Measurements from ENCODE around the gene RORC.

Gene RORC

GRCh38 chr1:151847867-151848596, 16.4 kb upstream of the RORC start:
- DNase-seq: no peak

- no peak for DNase-seq
Measured at GRCh38 chr1:151846686-151847237, 15.2 kb upstream of the RORC start.

GRCh38 chr1:151846062-151846568, 14.5 kb upstream of the RORC start:
- no peak for DNase-seq

GRCh38 chr1:151843398-151843797, 11.8 kb upstream of the RORC start:
- DNase-seq: no peak

- no peak for DNase-seq
Measured at GRCh38 chr1:151841141-151841540, 9.5 kb upstream of the RORC start.

GRCh38 chr1:151840421-151840820, 8.8 kb upstream of the RORC start:
- DNase-seq: no peak

GRCh38 chr1:151839457-151840403, 8.1 kb upstream of the RORC start, which contains the start of gene C2CD4D:
Gene C2CD4D (minus strand): TSS chr1:151839820. CDS start chr1:151838989, 831 bp downstream.
- peak; percentile 83 to 85 for DNase-seq

- DNase-seq: no peak
Measured at GRCh38 chr1:151839082-151839412, 7.4 kb upstream of the RORC start.

- DNase-seq: no peak
Measured at GRCh38 chr1:151838222-151839081, 6.8 kb upstream of the RORC start.

- no peak for DNase-seq
Measured at GRCh38 chr1:151837884-151838221, 6.3 kb upstream of the RORC start.

GRCh38 chr1:151837197-151837596, 5.6 kb upstream of the RORC start:
- no peak for DNase-seq

- DNase-seq: no peak
Measured at GRCh38 chr1:151835596-151835995, 4.0 kb upstream of the RORC start.

- DNase-seq: no peak
Measured at GRCh38 chr1:151834239-151834638, 2.6 kb upstream of the RORC start.

GRCh38 chr1:151833172-151833900, 1.7 kb upstream of the RORC start:
- DNase-seq: no peak

- DNase-seq: peak; percentile 35 to 46
Measured at GRCh38 chr1:151832318-151832980, 847 bp upstream of the RORC start.

GRCh38 chr1:151831256-151831591, 378 bp downstream of the RORC start:
- no peak for DNase-seq

GRCh38 chr1:151830055-151830454, 1.5 kb downstream of the RORC start:
- DNase-seq: no peak

- no peak for DNase-seq
Measured at GRCh38 chr1:151829352-151830046, 2.1 kb downstream of the RORC start.

- DNase-seq: no peak
Measured at GRCh38 chr1:151828921-151829320, 2.7 kb downstream of the RORC start.

- DNase-seq: no peak
Measured at GRCh38 chr1:151827853-151828252, 3.7 kb downstream of the RORC start.

Measured in hippocampal formation (tissue), 2 donors.